ENCODE measurements around the gene ETV3L. TPM values are rescaled to one million over a fixed set of nuclear protein-coding genes. Genes with fewer than 3 reads are reported as not detected.

The ETV3L gene
- polyA plus RNA-seq, 6 donors from 2014 or later: not detected

DNA sequence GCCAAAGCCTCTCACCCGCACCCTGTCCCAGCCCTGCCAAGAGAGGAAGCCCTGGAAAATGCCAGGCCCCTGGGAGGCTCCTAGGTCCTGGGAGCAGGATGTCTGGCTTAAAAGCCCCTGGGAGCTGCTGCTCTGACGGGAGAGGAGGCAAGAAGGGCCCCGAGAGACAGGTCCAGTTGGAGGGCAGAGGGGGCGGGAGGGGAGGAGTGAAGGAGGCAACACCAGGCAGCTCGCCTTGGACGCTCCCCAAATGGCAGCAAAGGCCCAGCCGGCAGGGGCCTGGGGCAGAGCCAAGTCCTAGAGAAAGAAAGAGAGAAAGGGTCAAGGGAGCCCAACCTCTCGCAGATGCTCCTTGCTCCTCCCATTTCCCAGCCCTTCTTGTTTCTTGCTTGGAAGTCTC lies 6.8 kb downstream of the ETV3L start:
- H3K4me3 Mint-ChIP-seq: no peak overlapping the region

GRCh38 chr1:157091668-157092273 lies 7.8 kb downstream of the ETV3L start:
- ATAC-seq (ENCODE audit: low read depth in 2 of 2) (no peak), DNase-seq (no peak)
- Mint-ChIP-seq H3K27me3 (peaks cover 5 to 17% (median 9%) of the 10 kb centered on the region in 3 donors), H3K4me1 (peaks cover 0 to 5% (median 0%) of the 10 kb centered on the region in 3 donors), H3K36me3 (no peaks in the 10 kb centered on the region), H3K27ac (peak overlapping the region in 1 of 6 donors; percentile 50), H3K4me3 (no peak overlapping the region), H3K9me3 (no peaks in the 10 kb centered on the region)

More for the DNA sequence above, 6.8 kb downstream of the ETV3L start:
- DNase-seq (no peak), ATAC-seq (ENCODE audit: low read depth in 2 of 2) (no peak)
- Mint-ChIP-seq H3K4me1 (peaks cover 0 to 5% (median 0%) of the 10 kb centered on the region in 3 donors), H3K9me3 (no peaks in the 10 kb centered on the region), H3K36me3 (no peaks in the 10 kb centered on the region), H3K27ac (peak overlapping the region in 1 of 6 donors; percentile 56), H3K27me3 (peaks cover 8 to 22% (median 16%) of the 10 kb centered on the region in 3 donors)

GRCh38 chr1:157091186-157091585 lies 8.4 kb downstream of the ETV3L start:
- Mint-ChIP-seq H3K27me3 (peaks cover 5 to 17% (median 6%) of the 10 kb centered on the region in 3 donors), H3K27ac (no peak overlapping the region), H3K9me3 (no peaks in the 10 kb centered on the region), H3K4me3 (no peak overlapping the region), H3K36me3 (no peaks in the 10 kb centered on the region), H3K4me1 (peaks cover 0 to 5% (median 0%) of the 10 kb centered on the region in 3 donors)
- ATAC-seq (ENCODE audit: low read depth in 2 of 2): no peak
- DNase-seq: no peak

- Mint-ChIP-seq H3K27ac (peak overlapping the region in 1 of 6 donors; percentile 78), H3K4me3 (no peak overlapping the region), H3K27me3 (peaks cover 2 to 17% (median 5%) of the 10 kb centered on the region in 3 donors), H3K4me1 (peaks cover 0 to 5% (median 0%) of the 10 kb centered on the region in 3 donors), H3K9me3 (no peaks in the 10 kb centered on the region), H3K36me3 (no peaks in the 10 kb centered on the region)
- no peak for DNase-seq
- no peak for ATAC-seq (ENCODE audit: low read depth in 2 of 2)
These were observed 8.8 kb downstream of the ETV3L start for GRCh38 chr1:157090771-157091170.

GRCh38 chr1:157090196-157090647 lies 9.4 kb downstream of the ETV3L start:
- no peaks in the 10 kb centered on the region for H3K36me3 Mint-ChIP-seq
- DNase-seq: peak; percentile 66
- H3K4me3 Mint-ChIP-seq: no peak overlapping the region
- H3K27ac Mint-ChIP-seq: peak overlapping the region in 1 of 6 donors; percentile 78
- peaks cover 0 to 17% (median 5%) of the 10 kb centered on the region in 3 donors for H3K27me3 Mint-ChIP-seq
- peaks cover 0 to 5% (median 0%) of the 10 kb centered on the region in 3 donors for H3K4me1 Mint-ChIP-seq
- peak; percentile 63 to 82 for ATAC-seq (ENCODE audit: low read depth in 2 of 2)
- H3K9me3 Mint-ChIP-seq: no peaks in the 10 kb centered on the region

DNA sequence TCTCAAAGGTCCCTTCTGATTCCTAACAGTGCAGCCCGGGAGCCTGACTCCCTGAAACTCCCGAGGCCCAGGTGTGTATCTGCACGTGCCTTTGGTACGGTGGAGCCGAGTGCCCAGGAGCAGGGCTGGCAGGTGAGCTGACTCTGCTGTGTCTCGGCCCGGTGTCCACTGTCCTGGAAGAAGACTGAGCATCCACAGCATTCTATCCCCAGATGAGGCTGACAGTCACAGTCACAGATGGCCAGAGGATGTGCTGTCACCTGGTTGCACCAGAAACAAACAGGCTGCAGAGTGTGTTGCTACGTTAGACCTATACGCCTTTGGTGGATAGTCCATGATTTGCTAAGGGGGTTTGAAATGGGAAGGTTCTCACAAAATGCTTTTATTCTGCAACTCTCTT lies 9.8 kb downstream of the ETV3L start:
- Mint-ChIP-seq H3K36me3 (no peaks in the 10 kb centered on the region), H3K9me3 (no peaks in the 10 kb centered on the region), H3K27ac (peak overlapping the region in 1 of 6 donors; percentile 62), H3K27me3 (peaks cover 0 to 17% (median 5%) of the 10 kb centered on the region in 3 donors), H3K4me1 (peaks cover 0 to 5% (median 0%) of the 10 kb centered on the region in 3 donors), H3K4me3 (no peak overlapping the region)
- ATAC-seq (ENCODE audit: low read depth in 2 of 2) (no peak), DNase-seq (no peak)

DNA sequence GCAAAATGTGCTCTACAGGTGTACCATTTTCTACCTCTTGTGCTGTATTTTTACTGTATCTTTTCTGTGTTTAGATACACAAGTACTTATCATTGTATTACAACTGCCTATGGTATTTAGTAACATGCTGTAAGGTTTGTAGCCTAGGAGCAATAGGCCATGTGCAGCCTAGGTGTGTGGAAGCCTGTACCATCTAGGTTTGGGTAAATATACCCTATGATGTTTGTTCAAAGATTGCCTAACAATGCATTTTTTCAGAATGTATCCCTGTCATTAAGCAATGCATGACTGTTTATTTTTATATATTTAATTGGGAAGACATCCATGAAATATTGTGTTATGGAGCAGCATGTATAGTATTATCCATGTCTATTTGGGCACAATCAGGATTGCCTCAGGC lies 11.0 kb downstream of the ETV3L start:
- no peak for DNase-seq
- Mint-ChIP-seq H3K27me3 (peaks cover 0 to 23% (median 5%) of the 10 kb centered on the region in 3 donors), H3K4me3 (no peak overlapping the region), H3K27ac (no peak overlapping the region), H3K9me3 (no peaks in the 10 kb centered on the region), H3K4me1 (peaks cover 0 to 5% (median 0%) of the 10 kb centered on the region in 3 donors), H3K36me3 (no peaks in the 10 kb centered on the region)
- no peak for ATAC-seq (ENCODE audit: low read depth in 2 of 2)

DNA sequence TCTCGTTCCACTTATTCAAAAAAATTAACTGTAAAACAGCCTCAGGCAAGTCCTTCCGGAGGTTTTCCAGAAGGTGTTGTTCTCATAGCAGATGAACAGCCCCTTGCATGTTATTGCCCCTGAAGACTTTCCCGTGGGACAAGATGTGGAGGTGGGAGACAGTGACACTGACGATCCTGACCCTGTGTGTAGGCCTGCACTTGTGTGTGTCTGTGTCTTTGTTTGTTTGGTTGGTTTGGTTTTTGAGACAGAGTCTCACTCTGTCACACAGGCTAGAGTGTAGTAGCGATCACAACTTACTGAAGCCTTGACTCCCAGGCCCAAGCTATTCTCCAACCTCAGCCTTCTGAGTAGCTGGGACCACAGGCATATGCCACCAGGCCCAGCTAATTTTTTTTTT lies 12.6 kb downstream of the ETV3L start:
- Mint-ChIP-seq H3K4me1 (peaks cover 0 to 5% (median 0%) of the 10 kb centered on the region in 3 donors), H3K9me3 (no peaks in the 10 kb centered on the region), H3K27me3 (peaks cover 5 to 32% (median 14%) of the 10 kb centered on the region in 3 donors), H3K27ac (no peak overlapping the region), H3K4me3 (no peak overlapping the region), H3K36me3 (no peaks in the 10 kb centered on the region)
- no peak for DNase-seq
- ATAC-seq (ENCODE audit: low read depth in 2 of 2): no peak

DNA sequence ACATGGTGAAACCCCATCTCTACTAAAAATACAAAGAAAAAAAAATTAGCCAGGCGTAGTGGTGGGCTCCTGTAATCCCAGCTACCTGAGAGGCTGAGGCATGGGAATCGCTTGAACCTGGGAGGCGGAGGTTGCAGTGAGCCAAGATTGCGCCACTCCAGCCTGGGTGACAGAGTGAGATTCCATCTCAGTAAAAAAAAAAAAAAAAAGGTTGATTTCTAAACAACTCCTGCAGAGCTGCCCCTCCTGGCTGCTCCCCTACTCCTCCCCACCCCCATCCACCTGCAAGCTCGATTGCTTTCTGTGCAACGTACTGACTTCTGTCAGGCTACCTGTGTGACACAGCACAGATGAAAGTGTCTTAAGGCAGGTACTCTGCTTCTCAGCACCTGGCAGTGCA lies 13.3 kb downstream of the ETV3L start:
- H3K4me3 Mint-ChIP-seq: no peak overlapping the region
- peaks cover 5 to 32% (median 19%) of the 10 kb centered on the region in 3 donors for H3K27me3 Mint-ChIP-seq
- H3K9me3 Mint-ChIP-seq: no peaks in the 10 kb centered on the region
- peaks cover 0 to 5% (median 0%) of the 10 kb centered on the region in 3 donors for H3K4me1 Mint-ChIP-seq
- no peak for DNase-seq
- H3K27ac Mint-ChIP-seq: no peak overlapping the region
- ATAC-seq (ENCODE audit: low read depth in 2 of 2): no peak
- H3K36me3 Mint-ChIP-seq: no peaks in the 10 kb centered on the region

- no peak for ATAC-seq (ENCODE audit: low read depth in 2 of 2)
These were observed 14.2 kb downstream of the ETV3L start for GRCh38 chr1:157085421-157085820.

GRCh38 chr1:157084720-157085119 lies 14.9 kb downstream of the ETV3L start:
- ATAC-seq (ENCODE audit: low read depth in 2 of 2): no peak

More at GRCh38 chr1:157085421-157085820, 14.2 kb downstream of the ETV3L start:
- Mint-ChIP-seq H3K4me1 (peaks cover 0 to 5% (median 0%) of the 10 kb centered on the region in 3 donors), H3K4me3 (no peak overlapping the region), H3K36me3 (no peaks in the 10 kb centered on the region), H3K27ac (no peak overlapping the region), H3K27me3 (peaks cover 7 to 30% (median 23%) of the 10 kb centered on the region in 3 donors), H3K9me3 (no peaks in the 10 kb centered on the region)
- no peak for DNase-seq

DNA sequence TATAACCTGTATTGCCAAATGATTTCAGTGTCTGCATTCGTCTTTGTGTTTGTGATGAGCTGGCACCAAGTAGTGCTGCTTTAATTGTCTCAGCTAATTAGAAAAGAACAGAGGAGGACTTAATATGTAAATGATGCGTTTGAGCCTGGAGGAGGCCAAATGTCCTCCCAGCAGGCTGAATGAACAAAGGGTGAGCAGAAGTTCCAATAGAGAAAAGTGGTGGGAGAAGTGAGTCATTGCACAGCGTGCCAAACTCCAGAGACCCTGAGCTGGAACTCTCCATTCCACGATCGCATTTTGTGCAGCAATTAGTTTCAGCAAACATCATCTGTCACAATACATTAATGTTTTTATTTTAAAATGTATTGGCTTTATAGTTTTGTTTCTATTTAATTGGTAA lies 17.9 kb downstream of the ETV3L start:
- Mint-ChIP-seq H3K4me3 (no peak overlapping the region), H3K4me1 (no peaks in the 10 kb centered on the region), H3K9me3 (no peaks in the 10 kb centered on the region), H3K36me3 (no peaks in the 10 kb centered on the region), H3K27ac (no peak overlapping the region), H3K27me3 (peaks cover 21 to 48% (median 48%) of the 10 kb centered on the region in 3 donors)
- no peak for ATAC-seq (ENCODE audit: low read depth in 2 of 2)
- no peak for DNase-seq

More at GRCh38 chr1:157084720-157085119, 14.9 kb downstream of the ETV3L start:
- H3K4me3 Mint-ChIP-seq: no peak overlapping the region
- H3K27ac Mint-ChIP-seq: no peak overlapping the region
- no peaks in the 10 kb centered on the region for H3K9me3 Mint-ChIP-seq
- no peak for DNase-seq
- no peaks in the 10 kb centered on the region for H3K4me1 Mint-ChIP-seq
- H3K36me3 Mint-ChIP-seq: no peaks in the 10 kb centered on the region
- H3K27me3 Mint-ChIP-seq: peaks cover 4 to 28% (median 26%) of the 10 kb centered on the region in 3 donors

- ATAC-seq (ENCODE audit: low read depth in 2 of 2): no peak
- peak overlapping the region in 1 of 6 donors; percentile 49 for H3K27ac Mint-ChIP-seq
- no peaks in the 10 kb centered on the region for H3K4me1 Mint-ChIP-seq
- peaks cover 29 to 51% (median 50%) of the 10 kb centered on the region in 3 donors for H3K27me3 Mint-ChIP-seq
- H3K36me3 Mint-ChIP-seq: no peaks in the 10 kb centered on the region
- H3K9me3 Mint-ChIP-seq: no peaks in the 10 kb centered on the region
- no peak for DNase-seq
- no peak overlapping the region for H3K4me3 Mint-ChIP-seq
These were observed 18.9 kb downstream of the ETV3L start for GRCh38 chr1:157080714-157081113.

DNA sequence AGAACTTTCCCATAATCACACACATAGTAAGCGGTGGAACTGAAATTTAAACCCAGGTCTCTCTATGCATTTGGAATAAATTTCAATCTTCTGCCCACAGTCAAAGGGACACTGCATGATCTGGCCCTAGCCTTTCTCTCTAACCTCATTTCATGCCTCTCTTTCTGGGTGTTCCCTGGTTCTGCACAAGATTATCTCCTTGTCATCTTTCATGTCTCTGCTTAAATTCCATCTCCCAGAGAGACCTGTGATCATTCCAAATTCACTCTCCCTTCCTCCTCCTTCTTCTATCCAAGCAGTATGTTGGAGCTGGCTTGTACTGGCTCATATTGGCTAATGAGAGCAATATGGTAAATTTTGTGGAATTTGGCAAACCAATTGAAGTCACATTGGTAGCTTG lies 22.2 kb downstream of the ETV3L start:
- no peak for DNase-seq
- no peak for ATAC-seq (ENCODE audit: low read depth in 2 of 2)
- no peak overlapping the region for H3K4me3 Mint-ChIP-seq
- no peaks in the 10 kb centered on the region for H3K36me3 Mint-ChIP-seq
- H3K4me1 Mint-ChIP-seq: peaks cover 0 to 11% (median 0%) of the 10 kb centered on the region in 3 donors
- H3K27ac Mint-ChIP-seq: no peak overlapping the region
- peaks cover 41 to 55% (median 51%) of the 10 kb centered on the region in 3 donors for H3K27me3 Mint-ChIP-seq
- peaks cover 0 to 2% (median 0%) of the 10 kb centered on the region in 7 donors for H3K9me3 Mint-ChIP-seq

Measured in naive B cell (primary cell).